H9 (cell line): ENCODE results near the gene TGFBI. TPM values are rescaled to one million over a fixed set of nuclear protein-coding genes. Genes with fewer than 3 reads are reported as not detected.

Experiments
- DNase-seq: peaks from one replicate; pipeline ENCODE4 v3.0.0-alpha.2; 2017
- H2AFZ ChIP-seq: one replicate; pipeline ENCODE4 v1.6.1; 2013; ENCODE audit warnings: mild to moderate bottlenecking, low read length, control low read depth, moderate library complexity
- H2AK5ac ChIP-seq: 2 replicates; pipeline ENCODE4 v1.6.1; 2013; ENCODE audit warnings: low read length, control low read depth, mixed read lengths; ENCODE audit not compliant: insufficient read length
- H2BK120ac ChIP-seq: one replicate; pipeline ENCODE4 v1.6.1; 2013; ENCODE audit warnings: low read depth, mild to moderate bottlenecking, low read length, control low read depth, inconsistent platforms; ENCODE audit not compliant: poor library complexity, severe bottlenecking
- H2BK12ac ChIP-seq: 2 replicates; pipeline ENCODE4 v1.6.1; 2013; ENCODE audit warnings: low read length, control low read depth, mixed read lengths, low read depth; ENCODE audit not compliant: insufficient read length
- H2BK15ac ChIP-seq: 2 replicates; pipeline ENCODE4 v1.6.1; 2013; ENCODE audit warnings: low read depth, low read length, control low read depth
- H2BK20ac ChIP-seq: one replicate; pipeline ENCODE4 v1.6.1; 2013; ENCODE audit warnings: low read depth, mild to moderate bottlenecking, low read length, control low read depth, inconsistent platforms; ENCODE audit not compliant: poor library complexity, severe bottlenecking
- H2BK5ac ChIP-seq: 2 replicates; pipeline ENCODE4 v1.6.1; 2013; ENCODE audit warnings: low read length, control low read depth, mixed read lengths; ENCODE audit not compliant: insufficient read length
- H3K14ac ChIP-seq: 2 replicates; pipeline ENCODE4 v1.6.1; 2013; ENCODE audit warnings: low read length, control low read depth; ENCODE audit not compliant: insufficient read depth
- H3K18ac ChIP-seq: 2 replicates; pipeline ENCODE4 v1.6.1; 2013; ENCODE audit warnings: low read depth, mild to moderate bottlenecking, mixed read lengths, low read length, control low read depth; ENCODE audit not compliant: insufficient read length
- H3K23ac ChIP-seq: 2 replicates; pipeline ENCODE4 v1.6.1; 2013; ENCODE audit warnings: low read length, control low read depth, mixed read lengths, low read depth; ENCODE audit not compliant: insufficient read length
- H3K23me2 ChIP-seq: 2 replicates; pipeline ENCODE4 v1.6.1; 2013; ENCODE audit warnings: low read depth, mild to moderate bottlenecking, mixed read lengths, low read length, control low read depth; ENCODE audit not compliant: insufficient read length, poor library complexity, severe bottlenecking
- H3K27ac ChIP-seq: 2 replicates; pipeline ENCODE4 v1.5.1; 2013; ENCODE audit warnings: low read length, control low read depth, mixed read lengths, low read depth; ENCODE audit not compliant: insufficient read length
- H3K27me3 ChIP-seq: 2 replicates; pipeline ENCODE4 v1.6.1; 2013; ENCODE audit warnings: low read length, control low read depth, inconsistent platforms; ENCODE audit not compliant: insufficient read depth
- H3K4ac ChIP-seq: 2 replicates; pipeline ENCODE4 v1.6.1; 2013; ENCODE audit warnings: low read depth, mild to moderate bottlenecking, control low read depth, inconsistent platforms, low read length, moderate library complexity
- H3K4me1 ChIP-seq: 2 replicates; pipeline ENCODE4 v1.6.1; 2013; ENCODE audit warnings: low read length, control low read depth, inconsistent platforms; ENCODE audit not compliant: insufficient read depth
- H3K4me2 ChIP-seq: 2 replicates; pipeline ENCODE4 v1.6.1; 2013; ENCODE audit warnings: low read length, control low read depth, mixed read lengths; ENCODE audit not compliant: insufficient read length, insufficient read depth
- H3K56ac ChIP-seq: 2 replicates; pipeline ENCODE4 v1.6.1; 2013; ENCODE audit warnings: low read depth, mild to moderate bottlenecking, mixed read lengths, low read length, control low read depth; ENCODE audit not compliant: insufficient read length
- H3K79me1 ChIP-seq: 2 replicates; pipeline ENCODE4 v1.6.1; 2013; ENCODE audit warnings: low read depth, mild to moderate bottlenecking, moderate library complexity, low read length, control low read depth, inconsistent platforms; ENCODE audit not compliant: insufficient read depth, poor library complexity, severe bottlenecking
- H3K79me2 ChIP-seq: 2 replicates; pipeline ENCODE4 v1.6.1; 2013; ENCODE audit warnings: low read length, control low read depth, inconsistent platforms; ENCODE audit not compliant: insufficient read depth
- H3K9ac ChIP-seq: 2 replicates; pipeline ENCODE4 v1.6.1; 2013; ENCODE audit warnings: low read length, control low read depth, mixed read lengths; ENCODE audit not compliant: insufficient read length; ENCODE audit errors: extremely low read depth
- H3K9me3 ChIP-seq: one replicate; pipeline ENCODE4 v1.6.1; 2013; ENCODE audit warnings: low read depth, low read length, inconsistent platforms; ENCODE audit not compliant: control insufficient read depth
- H3T11ph ChIP-seq: one replicate; pipeline ENCODE4 v1.6.1; 2013; ENCODE audit warnings: mild to moderate bottlenecking, low read length, control low read depth, inconsistent platforms
- H4K20me1 ChIP-seq: one replicate; pipeline ENCODE4 v1.6.1; 2013; ENCODE audit not compliant: control insufficient read depth, insufficient read length, insufficient read depth
- H4K5ac ChIP-seq: 2 replicates; pipeline ENCODE4 v1.6.1; 2013; ENCODE audit warnings: low read depth, mild to moderate bottlenecking, mixed read lengths, low read length, control low read depth; ENCODE audit not compliant: insufficient read length
- H4K8ac ChIP-seq: replicated peaks from 2 replicates; pipeline ENCODE4 v1.6.1; 2013; ENCODE audit warnings: low read length, control low read depth, mixed read lengths, low read depth; ENCODE audit not compliant: insufficient read length
- H4K91ac ChIP-seq: 2 replicates; pipeline ENCODE4 v1.6.1; 2013; ENCODE audit warnings: low read depth, mild to moderate bottlenecking, moderate library complexity, mixed read lengths, low read length, control low read depth; ENCODE audit not compliant: insufficient read length
- H3K27ac Mint-ChIP-seq, 3 experiments: 2 replicates in 2 of 3; 3 replicates in 1 of 3; pipeline ENCODE4 v1.8.0; 2020 to 2021; ENCODE audit warnings: mixed read lengths in 3 of 3, mild to moderate bottlenecking in 1 of 3, moderate library complexity in 1 of 3
- H3K27me3 Mint-ChIP-seq: 2 replicates; pipeline ENCODE4 v1.8.0; 2021; ENCODE audit warnings: low read depth, mild to moderate bottlenecking, moderate library complexity, mixed read lengths
- H3K36me3 Mint-ChIP-seq, 3 experiments: 2 replicates in 2 of 3; 3 replicates in 1 of 3; pipeline ENCODE4 v1.8.0; 2020 to 2021; ENCODE audit warnings: low read depth in 3 of 3, mixed read lengths in 3 of 3; ENCODE audit not compliant: insufficient read depth in 1 of 3
- H3K4me1 Mint-ChIP-seq, 2 experiments: 2 replicates each; pipeline ENCODE4 v1.8.0; 2020; ENCODE audit warnings: mixed read lengths in 2 of 2
- H3K4me3 Mint-ChIP-seq, 2 experiments: 2 replicates in 1 of 2; 3 replicates in 1 of 2; pipeline ENCODE4 v1.8.0; 2020 to 2021; ENCODE audit warnings: mild to moderate bottlenecking in 2 of 2, mixed read lengths in 2 of 2, moderate library complexity in 1 of 2
- H3K9me3 Mint-ChIP-seq, 2 experiments: 2 replicates in 1 of 2; 3 replicates in 1 of 2; pipeline ENCODE4 v1.8.0; 2020; ENCODE audit warnings: mild to moderate bottlenecking in 2 of 2, mixed read lengths in 2 of 2, moderate library complexity in 1 of 2
- CTCF ChIP-seq: fragments of 200-600 bp; sonication (generic); conservative IDR thresholded peaks from 3 replicates; pipeline ENCODE4 v1.8.0; 2021; ENCODE audit warnings: antibody characterized with exemption, mild to moderate bottlenecking
- WGBS: extraction: QIAGEN DNeasy Blood & Tissue Kit; methylation state at CpG from one replicate; pipeline ENCODE4 v1.1.7; 2013; ENCODE audit warnings: missing lambda C conversion rate, low lambda C conversion rate, mixed read lengths; ENCODE audit not compliant: insufficient read length; ENCODE audit errors: extremely low coverage; 5-methylcytosine and 5-hydroxymethylcytosine counted together
- total RNA-seq: library from RNA; stranded (reverse); gene quantifications from 2 replicates; pipeline ENCODE4 v1.2.1, GENCODE V29; 2021

Gene TGFBI
- total RNA-seq, 1 experiment from 2014 or later, result 4.7 TPM

GRCh38 chr5:135986401-135986800, 42.4 kb upstream of the TGFBI start:
- H3K4me2 ChIP-seq, result no peak overlapping the region

More at GRCh38 chr5:135986401-135986800, 42.4 kb upstream of the TGFBI start:
- H3K36me3 Mint-ChIP-seq, result no peaks in the 10 kb centered on the region
- Histone ChIP-seq H2BK12ac (no peak overlapping the region), H3K27ac (no peak overlapping the region), H3K79me1 (no peaks in the 10 kb centered on the region), H4K91ac (no peak overlapping the region), H3K79me2 (no peaks in the 10 kb centered on the region), H3K9me3 (no peaks in the 10 kb centered on the region), H3T11ph (no peak overlapping the region), H3K23ac (no peak overlapping the region), H3K18ac (no peak overlapping the region), H3K23me2 (no peaks in the 10 kb centered on the region), H2BK5ac (no peak overlapping the region), H3K4me1 (no peaks in the 10 kb centered on the region), H3K56ac (no peak overlapping the region), H2AK5ac (no peak overlapping the region), H2BK20ac (no peak overlapping the region), H2AFZ (no peak overlapping the region), H4K5ac (no peak overlapping the region), H4K20me1 (no peaks in the 10 kb centered on the region), H3K9ac (no peak overlapping the region), H3K4ac (no peak overlapping the region), H4K8ac (no peak overlapping the region), H2BK15ac (no peak overlapping the region), H3K14ac (no peak overlapping the region), H3K27me3 (no peaks in the 10 kb centered on the region), H2BK120ac (no peak overlapping the region)
- no peak overlapping the region for H3K27ac Mint-ChIP-seq
- H3K9me3 Mint-ChIP-seq, result no peaks in the 10 kb centered on the region; a peak in 2 of 5 replicates
- DNase-seq, result no peak
- TF ChIP-seq CTCF, result no peak
- peaks cover 8% of the 10 kb centered on the region for H3K27me3 Mint-ChIP-seq
- H3K4me3 Mint-ChIP-seq, result no peak overlapping the region
- no CpG with 5 or more reads among the region's 3 CpGs for whole genome bisulfite sequencing
- H3K4me1 Mint-ChIP-seq, result no peaks in the 10 kb centered on the region
